ENCODE results near the gene NSD1.
A peak's percentile ranks its signal among the peaks of the same experiment; 100 is the strongest.

NSD1 gene

GRCh38 chr5:177311723-177312648 lies 178.4 kb downstream of the NSD1 start, which contains the start of gene MXD3:
MXD3 (minus strand) TSS chr5:177311898; CDS start chr5:177311830, 68 bp downstream.
- DNase-seq: peak; percentile 93

- no peak for DNase-seq
These were observed 179.1 kb downstream of the NSD1 start for GRCh38 chr5:177312649-177313181.

GRCh38 chr5:177313561-177314259 lies 180.1 kb downstream of the NSD1 start:
- DNase-seq: no peak

GRCh38 chr5:177314376-177315342 lies 181.1 kb downstream of the NSD1 start:
- no peak for DNase-seq

- no peak for DNase-seq
These were observed 181.8 kb downstream of the NSD1 start for GRCh38 chr5:177315411-177315810.

- DNase-seq: no peak
These were observed 182.4 kb downstream of the NSD1 start for GRCh38 chr5:177316005-177316404.

GRCh38 chr5:177317959-177318377 lies 184.4 kb downstream of the NSD1 start:
- peak; percentile 60 for DNase-seq

GRCh38 chr5:177319913-177320588 lies 186.5 kb downstream of the NSD1 start:
- no peak for DNase-seq

GRCh38 chr5:177320879-177321278 lies 187.3 kb downstream of the NSD1 start:
- no peak for DNase-seq

- DNase-seq: no peak
These were observed 192.4 kb downstream of the NSD1 start for GRCh38 chr5:177325868-177326381.

- DNase-seq: no peak
These were observed 194.3 kb downstream of the NSD1 start for GRCh38 chr5:177327539-177328522.

GRCh38 chr5:177328545-177329231 lies 195.1 kb downstream of the NSD1 start:
- no peak for DNase-seq

- DNase-seq: no peak
These were observed 196.3 kb downstream of the NSD1 start for GRCh38 chr5:177329883-177330282.

- DNase-seq: no peak
These were observed 197.6 kb downstream of the NSD1 start for GRCh38 chr5:177330991-177331842.

GRCh38 chr5:177332031-177332895 lies 198.7 kb downstream of the NSD1 start:
- no peak for DNase-seq

GRCh38 chr5:177332896-177333260 lies 199.3 kb downstream of the NSD1 start:
- no peak for DNase-seq

- no peak for DNase-seq
These were observed 200.0 kb downstream of the NSD1 start for GRCh38 chr5:177333420-177334154.

All from NCI-H1048 (cell line).